ENCODE results near the gene ZCCHC18. TPM values are rescaled to one million over a fixed set of nuclear protein-coding genes. Genes with fewer than 3 reads are reported as not detected.

Gene ZCCHC18
- total and polyA plus RNA-seq, 12 donors: 0.38 to 1.7 (median 0.52) TPM; not detected in 1

- Histone ChIP-seq H3K4me1 (peaks cover 0 to 3% (median 0%) of the 10 kb centered on the region in 9 donors), H3K27ac (no peak overlapping the region), H3K9me3 (no peaks in the 10 kb centered on the region), H3K36me3 (no peaks in the 10 kb centered on the region), H3K27me3 (no peaks in the 10 kb centered on the region), H3K4me3 (no peak overlapping the region)
- ATAC-seq: no peak
- DNase-seq: no peak
- TF ChIP-seq CTCF (IDR thresholded peaks at IDR 0.05): no peak
- intact Hi-C loops (cut with DNase I): no loop called here
- 87 to 91% methylated on average over 8 of the region's 8 CpGs for WGBS, 2 donors
Observed at GRCh38 chrX:104141087-104141760, 28.9 kb downstream of the ZCCHC18 start.

- Histone ChIP-seq H3K27me3 (no peaks in the 10 kb centered on the region), H3K4me3 (no peak overlapping the region), H3K4me1 (peaks cover 0 to 28% (median 6%) of the 10 kb centered on the region in 9 donors), H3K36me3 (no peaks in the 10 kb centered on the region), H3K27ac (no peak overlapping the region), H3K9me3 (no peaks in the 10 kb centered on the region)
- intact Hi-C loops (cut with DNase I): no loop called here
- DNase-seq (no peak), ATAC-seq (no peak)
- TF ChIP-seq CTCF (IDR thresholded peaks at IDR 0.05): no peak
- WGBS, 2 donors: 20 to 25% methylated on average over 1 of the region's 1 CpG
Observed at GRCh38 chrX:104151037-104151436, 38.7 kb downstream of the ZCCHC18 start.

GRCh38 chrX:104156630-104157529 lies 44.6 kb downstream of the ZCCHC18 start, which contains the start of gene SLC25A53:
TSS of gene SLC25A53 (minus strand) at chrX:104157009. CDS start at chrX:104105257, 51,752 bp downstream.
- Histone ChIP-seq H3K9me3 (no peaks in the 10 kb centered on the region), H3K36me3 (no peaks in the 10 kb centered on the region), H3K27me3 (peaks cover 0 to 23% (median 0%) of the 10 kb centered on the region in 7 donors), H3K27ac (peak within 1 kb of the TSS; percentile 79 to 94 (median 90)), H3K4me1 (peaks cover 0 to 32% (median 7%) of the 10 kb centered on the region in 9 donors), H3K4me3 (peak within 1 kb of the TSS; percentile 38 to 72 (median 65))
- TF ChIP-seq CTCF (IDR thresholded peaks at IDR 0.05): no peak
- DNase-seq (peak; percentile 71 to 83), ATAC-seq (peak; percentile 92 to 99 (median 98))
- intact Hi-C loops (cut with DNase I): loop anchor here in 1 of 10 donors (5.0 kb wide), 1 partner anchor 470 kb away; the partner anchor contains the start of gene MORF4L2
- 1 to 2% methylated on average over 44 of the region's 44 CpGs for WGBS, 2 donors

Other genes starting within 250 kb of the ZCCHC18 start
- under 1 TPM in 8 of 10 donors, not detected in 2; 0.28 to 0.86 (median 0.46) TPM for gene TMSB15B, start 149.9 kb upstream of the ZCCHC18 start, total RNA-seq
- 1 to 10 TPM; 1.0 to 1.6 TPM for gene TMSB15B, start 149.9 kb upstream of the ZCCHC18 start, polyA plus RNA-seq
- gene H2BW1, start 98.8 kb upstream of the ZCCHC18 start, total RNA-seq: not detected
- gene H2BW1, start 98.8 kb upstream of the ZCCHC18 start, polyA plus RNA-seq: not detected
- not detected for gene H2BW2, start 72.6 kb upstream of the ZCCHC18 start, total RNA-seq
- gene H2BW2, start 72.6 kb upstream of the ZCCHC18 start, polyA plus RNA-seq: not detected
- under 1 TPM in 7 of 10 donors, not detected in 3; 0.09 to 0.35 (median 0.15) TPM for gene TMSB15C, start 36.3 kb upstream of the ZCCHC18 start, total RNA-seq
- under 1 TPM; 0.14 to 0.15 TPM for gene TMSB15C, start 36.3 kb upstream of the ZCCHC18 start, polyA plus RNA-seq
- 10 to 100 TPM; 10.8 to 15.6 (median 11.6) TPM for gene SLC25A53, start 44.5 kb downstream of the ZCCHC18 start, total RNA-seq
- gene SLC25A53, start 44.5 kb downstream of the ZCCHC18 start, polyA plus RNA-seq: 1 to 10 TPM; 4.2 to 5.6 TPM
- gene FAM199X, start 53.9 kb downstream of the ZCCHC18 start, total RNA-seq: 10 to 100 TPM; 10.5 to 12.8 (median 11.1) TPM
- 1 to 10 TPM; 4.2 to 8.5 TPM for gene FAM199X, start 53.9 kb downstream of the ZCCHC18 start, polyA plus RNA-seq
- gene ESX1, start 142.4 kb downstream of the ZCCHC18 start, total RNA-seq: not detected
- not detected for gene ESX1, start 142.4 kb downstream of the ZCCHC18 start, polyA plus RNA-seq

Data from heart right ventricle (tissue), 16 donors.